SW480 (cell line): ENCODE data around the gene HSCB.
A peak's percentile ranks its signal among the peaks of the same experiment; 100 is the strongest.
"Not testable (repeated sequence)": the region's sequence is repeated elsewhere in the genome, so short reads cannot be mapped to it uniquely, and the experiment has no call there.

Experiments used
- DNase-seq: peaks from one replicate; pipeline ENCODE4 v3.0.0-alpha.2; 2016; ENCODE audit warnings: low spot score

HSCB gene

GRCh38 chr22:28741200-28741784 is 547 bp upstream of the HSCB start:
- peak; percentile 7 for DNase-seq

- no peak for DNase-seq
Observed at GRCh38 chr22:28742562-28742962, 723 bp downstream of the HSCB start.

GRCh38 chr22:28743852-28744251 is 2.0 kb downstream of the HSCB start:
- no peak for DNase-seq

- no peak for DNase-seq
Observed at GRCh38 chr22:28750471-28750881, 8.6 kb downstream of the HSCB start.

- DNase-seq, result not testable (repeated sequence)
Observed at GRCh38 chr22:28754512-28754911, 12.7 kb downstream of the HSCB start.

GRCh38 chr22:28759861-28760560 is 18.2 kb downstream of the HSCB start:
- peak; percentile 83 for DNase-seq

- no peak for DNase-seq
Observed at GRCh38 chr22:28761449-28761755, 19.6 kb downstream of the HSCB start.

GRCh38 chr22:28762000-28762399 is 20.2 kb downstream of the HSCB start:
- not testable (repeated sequence) for DNase-seq

- DNase-seq, result no peak
Observed at GRCh38 chr22:28766628-28767027, 24.8 kb downstream of the HSCB start.

- no peak for DNase-seq
Observed at GRCh38 chr22:28768701-28769393, 27.0 kb downstream of the HSCB start.

GRCh38 chr22:28769394-28770085 is 27.7 kb downstream of the HSCB start:
- DNase-seq, result no peak

GRCh38 chr22:28771195-28771791 is 29.5 kb downstream of the HSCB start:
- DNase-seq, result no peak

- DNase-seq, result peak; percentile 92
Observed at GRCh38 chr22:28772633-28773460, 31.0 kb downstream of the HSCB start, which contains the start of gene CCDC117. Gene CCDC117, plus strand, starts transcription at chr22:28772695. Its CDS starts 155 bp downstream, at chr22:28772850.

GRCh38 chr22:28773461-28773867 is 31.6 kb downstream of the HSCB start:
- no peak for DNase-seq

- DNase-seq, result no peak
Observed at GRCh38 chr22:28774378-28774777, 32.5 kb downstream of the HSCB start.

GRCh38 chr22:28779833-28780232 is 38.0 kb downstream of the HSCB start:
- DNase-seq, result no peak

GRCh38 chr22:28780296-28780695 is 38.5 kb downstream of the HSCB start:
- no peak for DNase-seq

GRCh38 chr22:28783786-28784671 is 42.2 kb downstream of the HSCB start:
- DNase-seq, result no peak

- DNase-seq, result no peak
Observed at GRCh38 chr22:28788601-28789000, 46.8 kb downstream of the HSCB start.

- DNase-seq, result no peak
Observed at GRCh38 chr22:28791124-28791523, 49.3 kb downstream of the HSCB start.
